Kidney (tissue), 14 donors: Measurements from ENCODE around the gene R3HDM1. TPM values are rescaled to one million over a fixed set of nuclear protein-coding genes. Genes with fewer than 3 reads are reported as not detected.

Source experiments
- DNase-seq, 5 donors: peaks; one replicate each; pipeline ENCODE4 v3.0.0-alpha.2; 2013 to 2020
- FAIRE-seq: peaks from 2 replicates; lab custom pipeline; 2012; peaks lifted over from hg19 to GRCh38; lab: Jason Lieb, UNC
- H3K27ac ChIP-seq, 2 donors: one replicate each; pipeline ENCODE4 v1.7.0; 2013; ENCODE audit warnings: low read depth in 2 of 2, low read length in 2 of 2, inconsistent platforms in 1 of 2
- H3K27me3 ChIP-seq: one replicate; pipeline ENCODE4 v1.7.1; 2013; ENCODE audit warnings: low read length, inconsistent platforms; ENCODE audit not compliant: control insufficient read depth, insufficient read depth
- H3K36me3 ChIP-seq, 3 donors: one replicate each; pipeline versions ENCODE4 v1.7.0 to v1.7.1; 2013; ENCODE audit warnings: low read length in 3 of 3, control low read depth in 1 of 3, inconsistent platforms in 1 of 3; ENCODE audit not compliant: insufficient read depth in 3 of 3, control insufficient read depth in 2 of 3
- H3K4me1 ChIP-seq, 3 donors: one replicate each; pipeline versions ENCODE4 v1.7.0 to v1.7.1; 2013; ENCODE audit warnings: low read length in 3 of 3, inconsistent platforms in 1 of 3, low read depth in 1 of 3; ENCODE audit not compliant: control insufficient read depth in 2 of 3, insufficient read depth in 2 of 3
- H3K4me3 ChIP-seq, 3 donors: one replicate each; pipeline versions ENCODE4 v1.7.0 to v1.8.1; 2013; ENCODE audit warnings: low read length in 3 of 3, control low read depth in 1 of 3, inconsistent platforms in 1 of 3
- H3K9ac ChIP-seq, 3 donors: one replicate each; pipeline versions ENCODE4 v1.7.0 to v1.7.1; 2013; ENCODE audit warnings: low read length in 3 of 3, control low read depth in 1 of 3, inconsistent platforms in 1 of 3
- H3K9me3 ChIP-seq, 3 donors: one replicate each; pipeline versions ENCODE4 v1.7.0 to v1.7.1; 2013; ENCODE audit warnings: low read length in 3 of 3, control low read depth in 1 of 3, inconsistent platforms in 1 of 3; ENCODE audit not compliant: control insufficient read depth in 2 of 3, insufficient read depth in 1 of 3
- CTCF ChIP-seq: IDR thresholded peaks from 3 replicates; pipeline ENCODE4 v1.5.1; 2012; ENCODE audit warnings: mild to moderate bottlenecking, moderate library complexity, borderline replicate concordance; ENCODE audit not compliant: insufficient read depth; ENCODE audit errors: extremely low read depth
- intact Hi-C: fragments of 100-400 bp; cut with DNase I; formaldehyde crosslinking; loops from one replicate; pipeline ENCODE4 v1.11.1; 2022
- polyA plus RNA-seq: library from polyadenylated mRNA; stranded (reverse); fragments of 350-450 nt; fragmentation: Illumina TruSeq; extraction: RNeasy Lipid Tissue Mini Kit (QIAGEN cat#74804); gene quantifications from one replicate; pipeline ENCODE4 v1.2.3, GENCODE V29; 2014; ENCODE audit warnings: low read depth, low replicate concordance; ENCODE audit not compliant: insufficient read depth
- total RNA-seq: library from RNA; stranded (reverse); fragmentation: NEBNext Ultra II Directional; extraction: Animal tissue kit (Norgen Biotek cat#: 25700); gene quantifications from one replicate; pipeline ENCODE4 v1.2.1, GENCODE V29; 2021
- donor health status: control.
- donor health status: control.
- donor health status: control.
- donor health status: control.
- donor health status: control.
- donor health status: DM: yes; HTN: yes; CAD: no.
- donor health status: Normal renal cell carcinoma (clear cell type).

R3HDM1 gene
- total and polyA plus RNA-seq, 2 donors from 2014 or later: 9.2 to 31.8 TPM

GRCh38 chr2:135657806-135658582 lies 126.7 kb downstream of the R3HDM1 start:
- intact Hi-C loops: no loop called here
- Histone ChIP-seq H3K27me3 (no peaks in the 10 kb centered on the region), H3K9me3 (no peaks in the 10 kb centered on the region), H3K9ac (no peak overlapping the region), H3K36me3 (peaks cover 0 to 5% (median 0%) of the 10 kb centered on the region in 3 donors), H3K4me1 (no peaks in the 10 kb centered on the region), H3K4me3 (no peak overlapping the region), H3K27ac (no peak overlapping the region)
- no peak for FAIRE-seq
- no peak for TF ChIP-seq CTCF
- DNase-seq: no peak

DNA sequence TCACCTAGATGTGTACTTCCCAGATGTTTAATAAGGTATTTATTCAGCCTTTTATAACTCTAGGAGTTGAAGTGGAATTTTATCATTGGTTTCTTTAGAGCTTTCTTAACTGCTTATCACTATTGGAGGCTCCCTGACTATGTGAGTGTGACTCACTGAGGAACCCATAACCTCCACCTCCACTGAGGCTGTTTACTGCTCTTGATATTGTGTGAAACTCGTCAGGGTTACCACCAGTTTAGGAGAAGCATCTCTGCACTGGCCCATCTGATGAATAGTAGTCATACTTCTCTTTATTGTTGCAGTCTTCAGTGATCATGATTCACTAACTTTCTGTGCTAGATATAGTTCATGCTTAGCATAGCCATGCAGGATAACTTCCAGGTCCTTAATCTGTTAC lies 130.8 kb downstream of the R3HDM1 start:
- no peak for TF ChIP-seq CTCF
- FAIRE-seq (no peak), DNase-seq (no peak)
- intact Hi-C loops: no loop called here
- H3K4me1 ChIP-seq: no peaks in the 10 kb centered on the region
- H3K9ac ChIP-seq: no peak overlapping the region
- no peak overlapping the region for H3K4me3 ChIP-seq
- H3K9me3 ChIP-seq: no peaks in the 10 kb centered on the region
- H3K36me3 ChIP-seq: peaks cover 0 to 5% (median 0%) of the 10 kb centered on the region in 3 donors
- H3K27me3 ChIP-seq: no peaks in the 10 kb centered on the region
- H3K27ac ChIP-seq: no peak overlapping the region

DNA sequence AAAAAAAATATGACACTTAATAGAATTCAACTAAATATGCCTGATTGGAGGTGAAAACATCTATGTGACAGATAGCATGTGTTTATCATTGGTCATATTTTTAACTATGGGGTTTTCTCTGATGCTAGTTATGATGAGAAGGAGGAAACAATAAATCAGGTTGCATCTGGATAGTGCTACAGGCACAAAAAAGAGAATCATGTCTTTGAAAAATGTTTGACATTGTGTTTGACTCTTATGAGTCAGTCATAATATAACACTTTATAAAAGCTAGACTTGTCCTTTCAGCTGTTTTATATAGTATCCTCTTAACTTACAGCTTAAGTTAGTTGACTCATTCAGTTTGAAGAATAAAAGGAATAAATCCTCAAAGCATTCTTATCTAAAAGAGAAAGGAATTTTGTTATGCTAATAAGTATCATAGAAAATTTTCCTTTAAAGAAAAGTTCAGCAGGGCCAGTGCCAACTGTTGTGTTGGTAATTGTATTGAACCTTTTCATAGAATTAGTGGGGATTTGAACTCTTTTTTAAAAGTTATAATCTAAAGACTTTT lies 131.9 kb downstream of the R3HDM1 start:
- Histone ChIP-seq H3K36me3 (peaks cover 0 to 5% (median 0%) of the 10 kb centered on the region in 3 donors), H3K27ac (no peak overlapping the region), H3K4me1 (no peaks in the 10 kb centered on the region), H3K27me3 (no peaks in the 10 kb centered on the region), H3K9me3 (no peaks in the 10 kb centered on the region), H3K4me3 (no peak overlapping the region), H3K9ac (no peak overlapping the region)
- DNase-seq (no peak), FAIRE-seq (no peak)
- intact Hi-C loops: no loop called here
- TF ChIP-seq CTCF: no peak
